OCI-LY1 (cell line): ENCODE measurements around the gene CAMK1G.

Experiments used
- H2AFZ ChIP-seq: fragments of 200-600 bp; sonication (generic), shearing (Covaris generic); 2 replicates; pipeline ENCODE4 v1.6.0; 2014; ENCODE audit warnings: antibody characterized with exemption, mild to moderate bottlenecking, low read length
- H3F3A ChIP-seq: fragments of 200-600 bp; sonication (generic), shearing (Covaris generic); 2 replicates; pipeline ENCODE4 v1.6.0; 2014; ENCODE audit warnings: mild to moderate bottlenecking, antibody characterized with exemption, low read length, moderate library complexity; ENCODE audit not compliant: insufficient read depth
- H3K27ac ChIP-seq: fragments of 200-600 bp; sonication (generic); 2 replicates; pipeline ENCODE4 v1.5.1; 2014; ENCODE audit warnings: low read length, mixed run types, mild to moderate bottlenecking, low read depth; ENCODE audit not compliant: poor library complexity, severe bottlenecking
- H3K27me3 ChIP-seq: fragments of 200-600 bp; sonication (generic); 2 replicates; pipeline ENCODE4 v1.6.0; 2014; ENCODE audit warnings: antibody characterized with exemption, mild to moderate bottlenecking, low read length, moderate library complexity; ENCODE audit not compliant: insufficient read depth
- H3K36me3 ChIP-seq: fragments of 200-600 bp; sonication (generic); 2 replicates; pipeline ENCODE4 v1.6.1; 2014; ENCODE audit warnings: mild to moderate bottlenecking, antibody characterized with exemption, low read length, moderate library complexity, mixed read lengths; ENCODE audit not compliant: insufficient read depth
- H3K4me1 ChIP-seq: fragments of 200-600 bp; sonication (generic); 2 replicates; pipeline ENCODE4 v1.5.1; 2014; ENCODE audit warnings: mild to moderate bottlenecking, low read length, moderate library complexity; ENCODE audit not compliant: insufficient read depth, severe bottlenecking
- H3K4me2 ChIP-seq: fragments of 200-600 bp; sonication (generic), shearing (Covaris generic); 2 replicates; pipeline ENCODE4 v1.6.1; 2014; ENCODE audit warnings: low read length
- H3K4me3 ChIP-seq: fragments of 200-600 bp; sonication (generic); 2 replicates; pipeline ENCODE4 v1.5.1; 2014; ENCODE audit warnings: low read length, low read depth, mild to moderate bottlenecking, mixed read lengths; ENCODE audit not compliant: poor library complexity, severe bottlenecking
- H3K79me2 ChIP-seq: fragments of 200-600 bp; shearing (Covaris generic); 2 replicates; pipeline ENCODE4 v1.6.1; 2016; ENCODE audit warnings: mixed run types, low read length, mixed read lengths; ENCODE audit not compliant: insufficient read depth
- H3K9ac ChIP-seq: fragments of 200-600 bp; sonication (generic), shearing (Covaris generic); 2 replicates; pipeline ENCODE4 v1.6.1; 2014; ENCODE audit warnings: mild to moderate bottlenecking, low read length, mixed read lengths
- H3K9me2 ChIP-seq: fragments of 200-600 bp; sonication (generic), shearing (Covaris generic); 2 replicates; pipeline ENCODE4 v1.6.1; 2014; ENCODE audit warnings: low read depth, mild to moderate bottlenecking, low read length, mixed read lengths
- H3K9me3 ChIP-seq: fragments of 200-600 bp; shearing (Covaris generic); 2 replicates; pipeline ENCODE4 v1.6.1; 2014; ENCODE audit warnings: low read length, mixed read lengths
- H4K20me1 ChIP-seq: fragments of 200-600 bp; sonication (generic), shearing (Covaris generic); 2 replicates; pipeline ENCODE4 v1.6.0; 2016; ENCODE audit warnings: mild to moderate bottlenecking, low read length; ENCODE audit not compliant: insufficient read depth
- CTCF ChIP-seq: fragments of 200-600 bp; sonication (generic), shearing (Covaris generic); IDR thresholded peaks from 2 replicates; pipeline ENCODE4 v1.5.1; 2017; ENCODE audit warnings: mild to moderate bottlenecking, antibody characterized with exemption, low read length, moderate library complexity, mixed read lengths
- EZH2 ChIP-seq: fragments of 200-600 bp; sonication (generic), shearing (Covaris generic); IDR thresholded peaks from 2 replicates; pipeline ENCODE4 v1.8.0; 2017; ENCODE audit warnings: borderline replicate concordance, mixed run types, mild to moderate bottlenecking, antibody characterized with exemption, low read length, moderate library complexity, mixed read lengths

The CAMK1G gene

DNA sequence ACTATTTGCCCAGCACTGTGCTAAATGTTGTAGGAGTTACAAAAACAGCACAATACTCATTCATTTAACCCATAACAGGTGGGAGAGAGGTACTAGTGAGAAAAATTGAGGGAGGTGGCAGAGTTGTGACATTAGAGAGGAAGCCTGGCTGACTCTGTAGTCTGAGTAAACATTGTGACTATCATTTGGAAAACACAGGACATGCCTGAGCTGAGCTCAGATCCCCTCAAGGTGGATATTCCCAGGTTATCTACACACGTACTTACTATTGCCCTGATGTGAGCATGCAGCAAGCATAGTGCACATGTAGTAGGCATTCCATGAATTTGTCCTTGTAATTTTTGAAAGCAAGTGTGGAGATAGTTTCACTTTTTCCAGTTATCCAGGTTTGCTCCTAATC is 10.9 kb downstream of the CAMK1G start:
- Histone ChIP-seq H3K9me3 (no peaks in the 10 kb centered on the region), H3K79me2 (no peaks in the 10 kb centered on the region), H3K4me2 (no peak overlapping the region), H3K9ac (no peak overlapping the region), H3K4me1 (no peaks in the 10 kb centered on the region), H3K27me3 (no peaks in the 10 kb centered on the region), H3K4me3 (no peak overlapping the region), H3K36me3 (no peaks in the 10 kb centered on the region), H3F3A (no peaks in the 10 kb centered on the region), H4K20me1 (no peaks in the 10 kb centered on the region), H3K27ac (no peak overlapping the region), H2AFZ (no peak overlapping the region), H3K9me2 (no peaks in the 10 kb centered on the region)
- TF ChIP-seq EZH2, result no peak
- no peak for TF ChIP-seq CTCF

- Histone ChIP-seq H3K4me1 (no peaks in the 10 kb centered on the region), H3K4me2 (no peak overlapping the region), H3K27me3 (no peaks in the 10 kb centered on the region), H3F3A (no peaks in the 10 kb centered on the region), H3K27ac (no peak overlapping the region), H3K9ac (no peak overlapping the region), H3K9me3 (no peaks in the 10 kb centered on the region), H3K36me3 (no peaks in the 10 kb centered on the region), H4K20me1 (no peaks in the 10 kb centered on the region), H3K4me3 (no peak overlapping the region), H3K9me2 (no peaks in the 10 kb centered on the region), H2AFZ (no peak overlapping the region), H3K79me2 (no peaks in the 10 kb centered on the region)
- TF ChIP-seq CTCF (no peak), EZH2 (no peak)
These were observed 11.5 kb downstream of the CAMK1G start for GRCh38 chr1:209595028-209595427.

DNA sequence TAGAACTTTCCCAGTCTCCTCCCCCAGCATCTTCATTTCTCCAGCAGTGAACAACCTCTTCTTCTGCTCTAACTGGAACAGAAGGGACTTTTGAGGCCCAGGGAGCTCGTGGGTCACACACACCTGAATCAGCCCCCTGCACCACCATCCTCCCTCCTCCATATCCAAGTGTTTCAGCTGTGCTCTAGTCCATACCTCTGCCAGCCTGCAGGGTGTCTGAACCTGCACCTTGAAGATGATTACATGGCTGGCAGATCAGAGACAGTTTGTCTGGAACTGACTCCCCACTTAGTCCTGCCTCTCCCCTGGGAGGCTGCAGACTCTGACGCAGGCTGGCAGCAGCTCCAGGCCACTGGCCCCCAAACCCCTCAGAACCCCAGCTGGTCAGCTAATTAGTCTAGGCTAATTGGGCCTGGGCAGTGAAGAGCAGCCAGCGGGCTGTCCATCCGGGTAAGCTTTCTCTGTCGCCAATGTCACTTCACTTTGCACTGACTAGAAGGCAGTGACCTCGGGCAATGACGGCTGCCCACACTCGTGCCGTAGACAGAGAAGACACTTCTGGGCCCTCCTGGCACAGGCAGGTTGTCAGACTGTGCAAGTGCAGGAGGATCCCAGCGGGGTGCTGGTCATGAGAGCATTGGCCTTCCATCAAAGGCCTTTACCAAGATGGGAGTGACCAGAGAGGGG is 12.2 kb downstream of the CAMK1G start:
- no peak overlapping the region for H3K4me3 ChIP-seq

More for the DNA sequence above, 12.2 kb downstream of the CAMK1G start:
- Histone ChIP-seq H3K4me1 (no peaks in the 10 kb centered on the region), H2AFZ (no peak overlapping the region), H3K79me2 (no peaks in the 10 kb centered on the region), H3K27ac (no peak overlapping the region), H3K27me3 (no peaks in the 10 kb centered on the region), H3F3A (no peaks in the 10 kb centered on the region), H3K4me2 (no peak overlapping the region), H3K9me3 (no peaks in the 10 kb centered on the region), H3K9ac (no peak overlapping the region), H3K9me2 (no peaks in the 10 kb centered on the region), H3K36me3 (no peaks in the 10 kb centered on the region), H4K20me1 (no peaks in the 10 kb centered on the region)
- no peak for TF ChIP-seq EZH2
- no peak for TF ChIP-seq CTCF
